ENCODE data around the gene ASB6.
"Not testable (repeated sequence)": the region's sequence is repeated elsewhere in the genome, so short reads cannot be mapped to it uniquely, and the experiment has no call there.

Gene ASB6

DNA sequence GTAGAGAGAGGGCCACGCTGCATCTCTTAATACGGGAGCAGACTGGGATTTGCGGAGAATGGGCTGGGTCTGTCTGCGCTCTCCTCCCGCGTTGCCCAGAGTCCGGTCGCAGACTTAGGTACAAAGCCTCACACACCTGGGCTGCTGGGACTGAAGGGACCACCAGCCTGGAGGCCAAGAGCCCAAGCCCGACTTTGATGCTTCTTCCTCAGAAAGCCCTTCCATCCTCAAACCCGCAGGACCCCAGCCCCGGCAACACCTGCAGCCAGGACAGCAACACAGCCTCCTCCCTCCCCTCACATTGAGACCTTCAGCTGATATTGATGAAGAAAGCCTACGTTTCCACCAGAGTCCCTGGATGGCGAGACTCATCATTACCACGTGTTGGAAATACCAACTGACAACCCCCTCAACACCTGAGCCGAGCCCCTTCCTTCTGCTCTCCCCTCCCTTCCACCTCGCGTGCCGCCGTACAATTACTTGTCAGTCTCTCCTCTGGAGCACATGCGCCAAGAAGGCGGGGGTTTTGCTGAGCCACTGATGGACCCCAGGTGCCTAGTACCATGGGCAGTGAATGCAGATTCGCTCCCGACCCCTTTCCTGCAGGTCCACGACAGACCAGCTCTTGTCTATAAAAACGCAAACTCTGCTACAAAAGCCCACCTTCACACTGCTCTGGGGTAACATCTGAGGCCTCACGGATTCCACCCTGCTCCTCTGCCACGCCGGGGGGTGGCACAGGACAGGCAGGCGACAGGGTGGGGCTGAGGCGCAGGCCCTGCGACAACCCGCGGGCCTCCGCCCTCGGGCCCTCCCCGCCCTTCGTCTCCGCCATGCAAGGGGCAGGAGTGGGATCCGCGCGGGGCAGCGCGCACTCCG is 841 bp downstream of the ASB6 start:
- DNase-seq, result no peak

GRCh38 chr9:129640086-129640870 is 1.7 kb downstream of the ASB6 start:
- no peak for DNase-seq

GRCh38 chr9:129639756-129640085 is 2.2 kb downstream of the ASB6 start:
- no peak for DNase-seq

GRCh38 chr9:129639034-129639630 is 2.8 kb downstream of the ASB6 start:
- DNase-seq, result no peak

DNA sequence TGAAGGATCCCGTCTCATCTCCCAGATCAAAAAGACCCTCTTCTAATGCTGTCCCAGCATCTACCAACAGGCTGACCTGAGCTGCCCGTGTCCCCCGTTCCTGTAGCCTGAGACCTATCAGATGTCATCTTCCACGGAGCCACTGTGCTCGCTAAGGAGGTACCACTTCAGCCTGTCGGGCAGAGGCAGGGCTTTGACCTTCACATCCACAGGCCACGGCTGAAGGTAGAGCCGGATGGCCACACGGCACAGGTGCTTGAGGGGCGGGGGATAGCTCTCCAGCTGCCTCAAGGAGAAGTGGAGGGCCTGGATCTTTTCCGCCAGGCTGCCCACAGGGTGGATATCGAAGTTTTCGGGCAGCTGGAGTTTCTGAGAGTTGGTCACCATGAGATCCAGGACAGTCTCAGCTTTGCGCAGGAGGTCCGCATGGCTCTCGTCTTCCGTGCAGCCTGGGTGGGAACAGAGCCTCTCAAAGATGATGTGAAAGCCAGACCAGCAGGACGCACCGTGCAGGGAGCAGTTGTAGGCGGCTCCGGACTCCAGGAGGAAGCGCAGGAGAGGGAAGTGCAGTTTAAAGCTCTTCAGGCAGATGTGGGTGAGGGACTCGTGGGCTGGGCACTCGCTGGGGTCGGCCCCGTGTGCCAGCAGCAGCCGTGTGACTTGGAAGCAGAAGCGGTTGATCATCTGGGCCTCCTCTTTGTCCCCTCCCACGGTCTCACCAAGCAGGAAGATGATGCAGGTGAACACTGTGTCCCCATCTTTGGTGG is 4.1 kb downstream of the ASB6 start:
- DNase-seq, result no peak

GRCh38 chr9:129637102-129637501 is 4.8 kb downstream of the ASB6 start:
- DNase-seq, result no peak

- DNase-seq, result not testable (repeated sequence)
These were observed 5.6 kb downstream of the ASB6 start for GRCh38 chr9:129636343-129636742.

- no peak for DNase-seq
These were observed 6.6 kb downstream of the ASB6 start for GRCh38 chr9:129635099-129636065.

- DNase-seq, result no peak
These were observed 8.1 kb downstream of the ASB6 start for GRCh38 chr9:129633848-129634247.

DNA sequence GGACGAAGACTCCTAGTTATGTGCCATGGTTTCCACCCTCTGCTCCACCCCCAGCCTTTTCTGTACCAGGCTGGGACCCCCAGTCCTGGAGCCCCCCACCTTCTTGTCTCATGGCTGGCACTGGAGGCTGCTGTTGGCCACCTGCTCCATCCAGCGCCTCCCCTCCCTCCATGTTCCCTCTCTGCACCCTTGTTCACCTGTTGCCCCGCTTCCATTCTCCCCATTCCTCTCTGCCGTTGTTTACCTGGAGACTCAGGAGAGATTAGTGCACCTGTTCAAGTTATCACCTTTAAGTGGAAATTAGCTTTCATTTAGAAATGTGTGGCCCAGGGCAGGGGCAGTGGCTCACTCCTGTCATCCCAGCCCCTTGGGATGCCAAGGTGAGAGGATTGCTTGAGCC is 8.7 kb downstream of the ASB6 start:
- no peak for DNase-seq

DNA sequence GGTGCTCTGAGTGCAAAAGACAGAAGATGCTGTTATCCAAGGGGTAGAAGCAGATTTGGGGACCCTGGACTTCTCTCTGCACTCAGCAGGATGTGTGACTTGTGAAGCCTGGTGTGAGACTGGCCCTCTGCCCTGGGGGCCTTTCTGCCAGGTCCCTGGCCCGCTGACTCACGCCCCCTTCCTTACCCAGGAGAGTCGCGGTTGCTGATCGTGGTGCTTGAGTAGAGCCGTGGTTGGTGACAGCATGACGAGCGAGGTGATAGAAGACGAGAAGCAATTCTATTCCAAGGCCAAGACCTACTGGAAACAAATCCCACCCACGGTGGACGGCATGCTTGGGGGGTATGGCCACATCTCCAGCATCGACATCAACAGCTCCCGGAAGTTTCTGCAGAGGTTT is 9.5 kb downstream of the ASB6 start:
- DNase-seq, result no peak

DNA sequence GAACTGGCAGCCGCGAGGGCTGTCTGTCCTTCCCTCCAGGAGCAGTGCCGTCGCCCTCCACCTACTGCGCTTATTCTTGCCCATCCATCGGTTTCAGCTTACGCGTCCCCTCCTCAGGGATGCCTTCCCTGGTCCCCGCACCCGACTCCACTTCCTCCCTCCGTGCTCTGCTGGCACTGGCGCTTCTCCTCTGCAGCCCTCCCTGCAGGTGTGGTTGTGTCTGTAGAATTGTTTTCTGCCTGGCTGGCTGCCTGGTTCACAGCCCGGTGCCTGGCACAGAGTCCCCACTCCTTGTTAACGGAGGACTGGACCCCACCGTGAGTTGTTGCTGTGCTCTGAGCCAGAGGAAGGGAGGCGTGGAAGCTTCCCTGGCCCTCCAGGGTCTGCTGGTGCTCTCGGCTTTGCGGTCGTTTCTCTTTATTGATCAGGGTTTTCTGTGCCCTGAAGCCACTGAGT is 10.2 kb downstream of the ASB6 start:
- DNase-seq, result no peak

GRCh38 chr9:129630967-129631673 is 10.8 kb downstream of the ASB6 start:
- DNase-seq, result no peak

DNA sequence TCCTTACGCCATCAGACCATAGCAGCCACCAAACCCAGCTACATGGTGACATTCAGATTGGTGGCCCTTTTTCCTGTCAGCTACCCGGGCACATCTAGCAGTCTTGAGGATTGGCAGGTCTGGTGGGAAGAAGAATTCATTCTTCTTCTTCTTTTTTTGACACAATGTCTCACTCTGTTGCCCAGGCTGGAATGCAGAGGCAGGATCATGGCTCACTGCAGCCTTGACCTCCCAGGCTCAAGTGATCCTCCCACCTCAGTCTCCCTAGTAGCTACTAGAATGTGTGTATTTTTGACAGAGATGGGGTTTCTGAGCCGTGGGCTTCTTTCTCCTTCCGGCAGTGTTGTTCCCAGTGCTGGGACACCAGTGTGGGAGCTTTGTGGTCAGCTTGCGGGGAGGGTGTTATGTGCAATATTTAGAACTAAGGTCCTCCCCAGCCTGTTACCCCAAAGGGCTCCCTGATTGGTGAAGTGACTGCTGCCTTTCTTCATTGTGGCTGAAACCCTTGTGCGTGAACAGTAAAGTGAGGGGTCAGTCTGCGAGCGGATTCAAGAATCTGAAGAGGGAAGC is 12.6 kb downstream of the ASB6 start:
- no peak for DNase-seq

DNA sequence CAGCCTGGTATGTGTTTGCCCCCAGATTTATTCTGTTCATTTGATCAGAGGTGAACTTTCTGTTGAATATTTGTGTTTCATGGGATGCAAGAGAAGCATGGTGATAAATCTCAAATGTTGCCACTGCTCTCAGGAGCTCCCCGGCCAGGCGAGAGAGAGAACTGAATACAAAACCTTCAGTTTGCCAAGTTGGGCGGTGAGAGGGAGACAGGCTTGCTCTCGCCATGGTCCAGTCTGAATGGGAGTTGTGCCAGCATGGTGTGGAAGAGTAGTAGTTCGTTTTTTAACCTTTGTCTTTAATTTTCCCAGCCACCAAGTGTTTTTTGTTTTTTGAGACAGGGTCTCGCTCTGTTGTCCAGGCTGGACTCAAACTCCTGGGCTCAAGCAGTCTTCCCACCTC is 13.2 kb downstream of the ASB6 start:
- DNase-seq, result no peak

- DNase-seq, result no peak
These were observed 14.2 kb downstream of the ASB6 start for GRCh38 chr9:129627556-129628440.

GRCh38 chr9:129626625-129627284 is 15.2 kb downstream of the ASB6 start:
- DNase-seq, result no peak

DNA sequence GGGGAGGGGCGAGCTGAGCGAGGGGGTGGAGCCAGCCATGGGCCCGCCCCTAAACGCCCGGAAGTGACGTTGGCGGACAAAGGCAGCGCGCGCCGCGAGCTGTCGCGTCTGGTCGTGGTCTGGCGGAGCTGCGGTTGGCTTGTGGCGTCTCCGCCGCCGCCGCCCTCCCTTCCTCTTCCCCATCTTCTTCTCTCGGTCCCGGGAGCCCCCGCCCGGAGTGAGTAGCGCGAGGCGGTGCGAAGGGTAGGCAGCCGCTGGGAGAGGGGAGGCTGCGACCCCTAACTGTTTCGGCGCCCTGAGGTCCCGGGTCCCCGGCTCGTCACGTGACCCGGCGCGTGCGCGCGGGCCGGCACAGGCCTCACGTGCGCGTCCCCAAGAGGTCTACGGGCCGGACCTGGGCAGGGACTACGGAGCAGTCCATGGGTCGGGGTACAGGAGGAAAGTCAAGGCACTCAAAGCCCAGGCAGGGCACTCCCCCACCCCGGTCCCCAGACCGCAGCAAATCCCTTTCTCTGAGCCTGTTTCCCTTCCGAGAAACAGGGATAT is 15.8 kb downstream of the ASB6 start, which contains the start of gene NTMT1:
NTMT1 (plus strand) TSS at position 85 of the 546 bp plus-strand sequence. CDS start 6,541 bp downstream, outside the sequence.
- no peak for DNase-seq

- DNase-seq, result no peak
These were observed 17.0 kb downstream of the ASB6 start for GRCh38 chr9:129624947-129625346.

Data from GOT3 (cell line).